Measurements from ENCODE around the gene CACNA1I. TPM values are rescaled to one million over a fixed set of nuclear protein-coding genes. Genes with fewer than 3 reads are reported as not detected.

Gene CACNA1I
- total RNA-seq, 1 donor from 2014 or later: not detected

GRCh38 chr22:39543095-39543494 lies 27.5 kb upstream of the CACNA1I start:
- no peaks in the 10 kb centered on the region for H3K27me3 ChIP-seq (ENCODE audit: control insufficient read depth, insufficient read depth, low read length)
- DNase-seq (ENCODE audit: low read depth) (no peak), FAIRE-seq (no peak)
- peak; percentile 55 for TF ChIP-seq CTCF (IDR thresholded peaks at IDR 0.05; ENCODE audit: insufficient read depth, low read length, severe bottlenecking)
- H3K36me3 ChIP-seq (ENCODE audit: control insufficient read depth, insufficient read depth, low read length): no peaks in the 10 kb centered on the region
- H3K4me3 ChIP-seq (ENCODE audit: low read depth, low read length): no peak overlapping the region

GRCh38 chr22:39545386-39546365 lies 24.9 kb upstream of the CACNA1I start:
- peak; percentile 82 for FAIRE-seq
- no peak for DNase-seq (ENCODE audit: low read depth)
- no peak for TF ChIP-seq CTCF (IDR thresholded peaks at IDR 0.05; ENCODE audit: insufficient read depth, low read length, severe bottlenecking)
- Histone ChIP-seq H3K4me3 (ENCODE audit: low read depth, low read length) (no peak overlapping the region), H3K27me3 (ENCODE audit: control insufficient read depth, insufficient read depth, low read length) (peaks cover 3% of the 10 kb centered on the region), H3K36me3 (ENCODE audit: control insufficient read depth, insufficient read depth, low read length) (no peaks in the 10 kb centered on the region)

DNA sequence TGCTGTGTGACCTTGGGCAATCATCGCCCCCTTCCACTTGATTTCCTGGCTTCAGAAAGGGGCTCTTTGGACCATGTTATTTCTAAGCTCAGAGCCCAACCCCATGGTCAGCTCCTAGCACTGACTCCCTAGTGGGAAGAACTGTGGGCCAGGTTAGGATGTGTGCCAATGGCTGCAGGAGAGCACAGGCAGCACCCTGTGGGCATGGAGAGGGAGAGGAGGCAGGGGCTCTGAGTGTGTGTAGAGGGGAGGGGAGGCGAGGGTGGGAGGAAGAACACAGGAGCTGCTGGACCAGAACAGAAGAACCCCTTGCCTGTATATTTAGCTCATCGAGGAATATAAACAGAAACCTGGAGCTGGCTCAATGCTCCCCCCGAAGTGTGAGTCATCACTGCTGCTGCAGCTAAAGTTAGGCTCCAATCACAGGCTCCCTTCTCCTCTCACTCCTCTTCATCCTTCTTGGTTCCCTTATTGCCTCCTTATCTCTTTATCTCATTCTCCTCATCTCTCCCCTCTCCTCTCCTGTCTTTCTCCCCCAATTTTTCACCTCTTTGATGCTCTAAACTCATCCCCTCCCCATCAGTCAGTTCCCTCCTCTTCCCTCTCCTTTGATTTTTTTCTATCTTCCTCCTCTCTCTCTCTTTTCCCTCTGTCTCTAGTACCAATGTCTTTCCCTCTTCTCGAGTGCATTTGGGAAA lies 23.5 kb upstream of the CACNA1I start:
- DNase-seq (ENCODE audit: low read depth): no peak
- no peak for FAIRE-seq
- Histone ChIP-seq H3K27me3 (ENCODE audit: control insufficient read depth, insufficient read depth, low read length) (peaks cover 5% of the 10 kb centered on the region), H3K4me3 (ENCODE audit: low read depth, low read length) (no peak overlapping the region), H3K36me3 (ENCODE audit: control insufficient read depth, insufficient read depth, low read length) (no peaks in the 10 kb centered on the region)
- no peak for TF ChIP-seq CTCF (IDR thresholded peaks at IDR 0.05; ENCODE audit: insufficient read depth, low read length, severe bottlenecking)

- Histone ChIP-seq H3K36me3 (ENCODE audit: control insufficient read depth, insufficient read depth, low read length) (no peaks in the 10 kb centered on the region), H3K27me3 (ENCODE audit: control insufficient read depth, insufficient read depth, low read length) (peaks cover 9% of the 10 kb centered on the region), H3K4me3 (ENCODE audit: low read depth, low read length) (no peak overlapping the region)
- TF ChIP-seq CTCF (IDR thresholded peaks at IDR 0.05; ENCODE audit: insufficient read depth, low read length, severe bottlenecking): no peak
- DNase-seq (ENCODE audit: low read depth) (no peak), FAIRE-seq (no peak)
Observed at GRCh38 chr22:39547587-39547947, 23.0 kb upstream of the CACNA1I start.

DNA sequence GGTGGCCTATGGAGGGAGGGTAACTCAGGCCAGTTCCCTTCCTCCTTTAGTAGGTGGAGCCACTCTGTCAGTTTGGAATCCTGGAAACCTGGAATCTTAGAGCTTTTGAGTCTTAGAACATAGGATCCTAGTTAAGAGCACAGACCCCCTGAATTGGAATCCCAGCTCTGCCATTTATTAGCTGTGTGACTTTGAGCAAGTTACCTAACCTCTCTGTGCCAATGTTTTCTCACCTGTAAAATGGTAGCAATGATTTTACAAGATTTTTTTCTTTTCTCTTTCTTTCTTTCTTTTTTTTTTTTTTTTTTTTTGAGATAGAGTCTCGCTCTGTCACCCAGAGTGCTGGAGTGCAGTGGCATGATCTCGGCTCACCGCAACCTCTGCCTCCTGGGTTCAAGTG lies 17.1 kb upstream of the CACNA1I start:
- Histone ChIP-seq H3K27me3 (ENCODE audit: control insufficient read depth, insufficient read depth, low read length) (peaks cover 30% of the 10 kb centered on the region), H3K4me3 (ENCODE audit: low read depth, low read length) (no peak overlapping the region), H3K36me3 (ENCODE audit: control insufficient read depth, insufficient read depth, low read length) (no peaks in the 10 kb centered on the region)
- no peak for TF ChIP-seq CTCF (IDR thresholded peaks at IDR 0.05; ENCODE audit: insufficient read depth, low read length, severe bottlenecking)
- FAIRE-seq (no peak), DNase-seq (ENCODE audit: low read depth) (no peak)
